GM21737 (cell line): ENCODE data around the gene DNAH10.

ENCODE experiments used
- ATAC-seq: cut with Tn5 transposase; IDR thresholded peaks from one replicate; pipeline ENCODE4 v1.9.1; 2021; ENCODE audit warnings: mild to moderate bottlenecking, moderate library complexity; ENCODE audit not compliant: unreplicated experiment

The DNAH10 gene, protein sequence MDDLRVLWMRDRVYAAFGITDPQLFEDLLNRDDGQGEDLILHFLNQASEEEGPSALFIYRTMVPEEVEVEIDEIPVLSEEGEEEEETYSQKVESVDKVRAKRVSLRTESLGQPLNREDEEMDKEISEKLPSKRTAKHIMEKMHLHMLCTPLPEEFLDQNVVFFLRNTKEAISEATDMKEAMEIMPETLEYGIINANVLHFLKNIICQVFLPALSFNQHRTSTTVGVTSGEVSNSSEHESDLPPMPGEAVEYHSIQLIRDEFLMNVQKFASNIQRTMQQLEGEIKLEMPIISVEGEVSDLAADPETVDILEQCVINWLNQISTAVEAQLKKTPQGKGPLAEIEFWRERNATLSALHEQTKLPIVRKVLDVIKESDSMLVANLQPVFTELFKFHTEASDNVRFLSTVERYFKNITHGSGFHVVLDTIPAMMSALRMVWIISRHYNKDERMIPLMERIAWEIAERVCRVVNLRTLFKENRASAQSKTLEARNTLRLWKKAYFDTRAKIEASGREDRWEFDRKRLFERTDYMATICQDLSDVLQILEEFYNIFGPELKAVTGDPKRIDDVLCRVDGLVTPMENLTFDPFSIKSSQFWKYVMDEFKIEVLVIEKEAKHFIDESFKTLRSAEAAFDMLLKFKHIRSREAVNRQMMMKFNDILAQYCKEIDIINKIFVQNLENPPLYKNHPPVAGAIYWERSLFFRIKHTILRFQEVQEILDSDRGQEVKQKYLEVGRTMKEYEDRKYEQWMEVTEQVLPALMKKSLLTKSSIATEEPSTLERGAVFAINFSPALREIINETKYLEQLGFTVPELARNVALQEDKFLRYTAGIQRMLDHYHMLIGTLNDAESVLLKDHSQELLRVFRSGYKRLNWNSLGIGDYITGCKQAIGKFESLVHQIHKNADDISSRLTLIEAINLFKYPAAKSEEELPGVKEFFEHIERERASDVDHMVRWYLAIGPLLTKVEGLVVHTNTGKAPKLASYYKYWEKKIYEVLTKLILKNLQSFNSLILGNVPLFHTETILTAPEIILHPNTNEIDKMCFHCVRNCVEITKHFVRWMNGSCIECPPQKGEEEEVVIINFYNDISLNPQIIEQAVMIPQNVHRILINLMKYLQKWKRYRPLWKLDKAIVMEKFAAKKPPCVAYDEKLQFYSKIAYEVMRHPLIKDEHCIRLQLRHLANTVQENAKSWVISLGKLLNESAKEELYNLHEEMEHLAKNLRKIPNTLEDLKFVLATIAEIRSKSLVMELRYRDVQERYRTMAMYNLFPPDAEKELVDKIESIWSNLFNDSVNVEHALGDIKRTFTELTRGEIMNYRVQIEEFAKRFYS (N-terminal part only)

DNA sequence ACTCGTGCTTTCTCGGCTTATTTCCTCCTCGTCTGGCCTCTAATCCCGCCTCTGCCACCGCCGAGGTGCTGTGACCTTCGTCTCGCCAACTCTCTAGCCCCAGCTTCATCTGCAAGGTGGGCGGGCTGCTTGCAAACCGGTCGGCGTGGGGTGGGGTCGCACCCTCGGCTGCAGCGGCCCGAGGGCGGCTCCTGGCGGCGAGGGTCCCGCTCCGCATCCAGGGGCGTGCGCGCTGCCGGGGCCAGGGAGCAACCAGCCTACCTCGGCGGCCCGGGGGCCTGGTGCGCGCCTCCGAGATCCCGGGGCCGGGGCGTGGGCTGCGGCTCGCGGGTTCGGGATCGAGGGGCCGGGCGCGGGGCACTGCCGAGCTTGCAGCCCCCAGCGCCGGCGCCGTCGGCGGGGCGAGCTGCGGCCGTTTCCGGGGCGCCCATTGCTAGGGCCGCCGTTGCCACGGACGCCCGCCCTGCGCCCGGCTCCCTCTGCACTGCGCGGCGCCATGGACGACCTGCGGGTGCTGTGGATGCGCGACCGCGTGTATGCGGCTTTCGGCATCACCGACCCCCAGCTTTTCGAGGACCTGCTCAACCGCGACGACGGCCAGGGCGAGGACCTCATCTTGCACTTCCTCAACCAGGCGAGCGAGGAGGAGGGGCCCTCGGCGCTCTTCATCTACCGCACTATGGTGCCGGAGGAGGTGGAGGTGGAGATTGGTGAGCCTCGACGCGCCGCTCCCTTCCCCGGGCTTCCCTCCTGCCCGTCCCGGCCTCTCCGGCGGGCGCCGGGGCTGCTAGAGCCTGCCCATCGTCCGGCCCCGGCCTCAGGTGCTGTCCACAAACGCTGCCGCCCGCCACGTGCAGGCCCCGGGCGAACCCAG, at the start of gene DNAH10:
TSS of gene DNAH10 (plus strand) at position 461 of the 874 bp plus-strand sequence. CDS start at position 497, 36 bp downstream.
- ATAC-seq = peak; percentile 68

DNA sequence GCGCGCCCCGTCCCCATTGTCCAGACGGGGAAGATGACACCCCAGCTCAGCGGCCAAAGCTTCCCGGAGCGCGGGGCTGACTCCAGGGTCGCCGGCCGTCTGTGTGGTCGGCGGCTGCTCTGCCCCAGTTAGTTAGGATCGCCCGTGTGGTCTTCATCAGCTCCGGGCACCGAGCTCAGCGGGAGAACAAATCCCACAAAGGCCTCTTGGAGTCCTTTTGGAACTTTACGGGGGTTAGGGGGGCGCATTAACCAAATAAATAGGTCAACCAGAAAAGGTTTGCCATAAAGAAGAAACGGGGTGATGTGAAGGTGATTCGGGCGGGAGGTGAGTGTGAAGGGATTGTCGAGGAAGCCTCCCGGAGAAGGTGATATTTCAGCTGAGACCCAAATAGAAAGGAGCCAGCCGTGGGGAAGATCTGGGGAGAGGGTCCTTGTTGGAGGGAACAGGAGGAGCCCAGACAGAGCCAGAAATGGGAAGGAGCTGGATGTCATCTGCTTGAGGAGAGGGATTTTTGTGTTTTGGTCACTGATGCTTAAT, 49.3 kb upstream of the DNAH10 start:
- no peak for ATAC-seq

DNA sequence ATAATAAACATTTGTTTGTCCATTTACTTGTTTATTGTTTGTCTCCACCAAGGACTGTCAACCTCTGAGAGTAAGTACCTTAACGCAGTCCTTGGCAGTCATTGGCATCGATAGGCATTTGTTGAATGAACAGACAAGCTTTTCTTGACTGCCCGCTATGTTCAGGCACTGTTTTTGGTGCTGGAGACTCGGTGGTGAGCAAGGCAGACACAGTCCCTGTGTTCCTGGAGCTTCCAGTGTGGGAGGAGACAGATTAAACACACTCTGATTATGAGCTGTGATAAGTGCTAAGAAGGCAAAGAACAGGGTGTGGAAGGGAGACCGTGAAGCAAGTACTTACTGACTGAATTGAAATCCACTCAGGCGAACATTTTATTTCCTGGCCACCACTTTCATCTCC, 48.7 kb upstream of the DNAH10 start:
- no peak for ATAC-seq

DNA sequence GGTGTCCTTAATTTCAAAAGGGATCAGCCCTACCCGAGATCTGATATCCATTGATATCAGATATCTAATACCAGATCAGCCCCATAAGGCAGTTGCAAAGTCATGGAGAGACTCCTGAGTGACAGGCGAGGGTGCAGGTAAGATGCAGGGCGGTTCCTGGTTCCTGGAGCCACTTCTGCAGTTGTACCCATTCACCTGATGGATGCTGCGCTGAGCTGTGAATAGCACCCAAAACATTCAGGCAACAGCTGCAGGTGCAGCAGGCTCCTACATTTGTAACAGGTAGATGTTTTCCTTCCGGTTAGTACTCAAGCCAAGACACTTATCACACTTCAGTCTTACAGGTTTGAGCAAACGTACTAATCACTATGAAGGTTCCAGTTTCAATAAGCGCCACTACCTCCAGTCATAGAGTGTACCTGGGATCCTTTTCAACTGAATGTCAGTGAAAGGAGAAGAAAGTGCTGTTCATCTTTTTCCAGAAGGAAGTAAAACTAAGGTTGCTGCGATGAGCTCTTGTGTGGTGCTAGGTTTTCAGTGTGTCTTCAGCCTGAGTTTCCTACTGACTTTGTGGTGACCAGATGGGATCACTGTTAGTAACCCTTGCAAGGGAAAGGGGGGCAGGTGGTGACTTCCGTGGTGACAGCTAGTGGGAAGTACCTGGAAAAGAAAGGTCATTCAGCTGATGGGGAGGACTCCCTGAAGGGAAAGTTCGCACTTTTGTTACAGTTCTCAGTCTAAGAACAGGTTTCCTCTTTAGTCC, 48.1 kb upstream of the DNAH10 start:
- ATAC-seq = no peak

DNA sequence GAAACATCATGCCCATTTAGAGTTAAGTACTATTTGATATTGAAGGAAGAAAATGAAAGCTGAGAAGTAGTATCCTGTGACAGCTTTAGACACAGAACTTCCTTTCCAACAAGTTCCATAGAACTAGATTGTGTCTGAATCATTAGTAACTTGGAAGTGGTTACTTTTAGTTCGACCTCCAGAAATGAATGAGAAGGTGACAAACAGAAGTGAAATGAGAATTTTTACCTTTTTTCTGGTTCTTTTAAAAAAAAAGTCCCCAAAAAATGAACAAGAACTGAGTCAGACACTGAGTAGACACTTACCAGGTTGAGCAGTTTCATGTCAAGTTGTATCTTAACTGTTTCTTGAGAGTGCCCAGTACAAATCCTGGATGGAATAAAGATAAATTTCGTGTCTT, 46.9 kb upstream of the DNAH10 start:
- ATAC-seq = no peak

DNA sequence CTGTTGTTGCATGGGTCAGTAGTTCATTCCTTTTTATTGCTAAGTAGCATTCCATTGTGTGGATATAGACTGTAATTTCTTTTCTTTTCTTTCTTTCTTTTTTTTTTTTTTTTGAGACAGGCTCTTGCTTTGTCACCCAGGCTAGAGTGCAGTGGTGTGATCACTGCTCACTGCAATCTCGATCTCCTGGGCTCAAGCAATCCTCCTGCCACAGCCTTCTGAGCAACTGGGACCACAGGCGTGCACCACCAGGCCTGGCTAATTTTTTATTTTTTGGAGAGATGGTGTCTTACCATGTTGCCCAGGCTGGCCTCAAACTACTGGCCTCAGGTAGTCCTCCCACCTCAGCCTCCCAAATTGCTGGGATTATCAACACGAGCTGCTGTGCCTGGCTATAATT, 44.8 kb upstream of the DNAH10 start:
- no peak for ATAC-seq

DNA sequence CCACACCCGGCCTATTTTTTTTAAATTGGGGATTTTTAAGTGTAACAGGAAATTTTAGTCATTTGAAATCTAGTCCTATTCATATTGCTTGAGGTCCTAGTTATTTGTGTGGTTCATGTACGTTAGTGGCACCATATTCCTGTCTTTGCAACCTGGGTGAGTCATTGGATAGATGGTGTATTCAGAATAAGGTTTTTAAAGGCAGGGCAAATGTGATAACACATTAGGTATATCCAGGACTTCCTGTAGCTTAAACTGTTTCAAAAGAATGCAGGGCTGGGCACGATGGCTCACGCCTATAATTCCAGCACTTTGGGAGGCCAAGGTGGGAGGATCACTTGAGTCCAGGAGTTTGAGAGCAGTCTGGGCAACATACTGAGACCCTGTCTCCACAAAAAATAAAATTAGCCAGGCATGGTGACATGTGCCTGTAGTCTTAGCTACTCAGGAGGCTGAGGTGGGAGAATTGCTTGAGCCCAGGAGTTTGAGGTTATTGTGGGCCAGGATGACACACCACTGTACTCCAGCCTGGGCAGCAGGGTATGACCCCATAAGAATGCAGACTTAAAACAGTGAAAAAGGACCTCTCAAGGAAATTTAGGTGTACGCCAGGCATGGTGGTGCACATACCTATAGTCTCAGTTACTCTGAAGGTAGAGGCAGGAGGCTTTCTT, 41.8 kb upstream of the DNAH10 start:
- ATAC-seq = no peak

DNA sequence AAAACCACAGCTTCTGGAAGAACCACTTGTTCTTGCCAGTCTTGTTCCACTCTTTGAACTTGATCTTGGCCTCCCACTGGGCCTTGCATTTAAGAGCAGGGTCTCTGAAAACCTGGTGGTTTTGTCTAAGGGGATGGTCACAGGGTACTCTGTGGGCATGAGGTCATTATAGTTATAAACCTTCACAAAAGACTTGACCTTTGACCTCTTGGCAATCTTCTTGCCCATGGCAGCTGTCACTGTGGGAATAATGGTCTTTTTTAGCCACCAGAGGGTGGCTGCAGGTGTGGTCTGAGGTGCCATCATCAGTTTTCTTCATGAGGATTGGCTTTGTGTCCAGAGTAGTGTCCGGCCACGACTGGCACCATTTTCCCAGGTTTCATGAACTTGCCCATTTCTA, 40.9 kb upstream of the DNAH10 start:
- no peak for ATAC-seq

DNA sequence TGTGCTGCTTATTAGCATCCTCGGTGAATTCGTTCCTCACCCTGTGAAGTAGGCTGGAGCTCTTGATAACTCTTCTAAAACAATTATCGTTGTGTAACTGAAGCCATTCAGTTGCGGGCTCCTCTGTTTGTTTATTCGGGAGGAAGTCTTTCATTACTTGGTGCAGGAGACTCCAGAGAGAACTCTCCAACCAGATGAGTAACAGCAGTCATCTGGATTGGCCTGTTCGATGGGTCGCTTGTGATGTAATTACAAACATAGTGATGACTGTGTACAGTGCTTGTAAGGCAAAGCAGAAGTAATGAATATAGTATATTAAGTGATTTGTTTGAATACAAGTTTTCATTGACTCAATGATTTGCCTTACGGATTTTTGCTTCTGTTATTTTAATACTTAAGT, 39.1 kb upstream of the DNAH10 start:
- ATAC-seq = no peak

DNA sequence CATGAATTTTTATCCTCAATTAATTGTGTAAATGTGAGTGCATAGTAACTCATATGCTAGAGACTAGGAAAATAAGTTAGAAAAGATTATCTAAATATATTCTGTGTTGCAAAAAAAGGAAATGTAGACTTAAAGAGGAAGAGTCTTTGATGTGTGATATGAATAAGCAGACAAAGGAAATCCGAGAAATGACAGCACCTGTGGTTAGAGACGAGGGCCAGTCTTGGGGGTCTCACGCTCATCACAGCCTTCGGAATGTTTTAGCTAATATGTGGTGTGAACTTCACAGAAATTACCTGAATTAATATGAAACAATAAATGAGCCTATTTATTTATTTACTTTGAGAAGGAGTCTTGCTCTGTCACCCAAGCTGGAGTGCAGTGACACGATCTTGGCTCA, 38.3 kb upstream of the DNAH10 start:
- no peak for ATAC-seq

DNA sequence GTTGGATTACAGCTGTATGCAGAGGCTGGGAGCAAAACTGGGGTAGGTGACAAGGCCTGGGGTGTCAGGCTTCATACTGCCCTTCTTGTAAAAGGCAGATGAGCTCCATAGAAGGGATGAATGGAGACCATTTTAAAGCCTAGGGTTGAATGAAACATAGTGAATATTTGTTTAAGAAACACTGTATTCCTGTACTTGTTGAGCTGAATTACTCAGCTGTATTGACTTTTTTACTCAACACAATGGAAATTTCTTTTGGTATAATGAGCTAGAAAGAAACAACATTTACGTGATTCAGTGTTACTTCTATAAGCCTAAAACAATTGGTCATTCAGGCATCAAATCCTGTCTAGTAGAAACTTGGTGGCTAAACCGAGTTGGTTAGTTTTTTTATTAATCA, 35.9 kb upstream of the DNAH10 start:
- ATAC-seq = no peak

DNA sequence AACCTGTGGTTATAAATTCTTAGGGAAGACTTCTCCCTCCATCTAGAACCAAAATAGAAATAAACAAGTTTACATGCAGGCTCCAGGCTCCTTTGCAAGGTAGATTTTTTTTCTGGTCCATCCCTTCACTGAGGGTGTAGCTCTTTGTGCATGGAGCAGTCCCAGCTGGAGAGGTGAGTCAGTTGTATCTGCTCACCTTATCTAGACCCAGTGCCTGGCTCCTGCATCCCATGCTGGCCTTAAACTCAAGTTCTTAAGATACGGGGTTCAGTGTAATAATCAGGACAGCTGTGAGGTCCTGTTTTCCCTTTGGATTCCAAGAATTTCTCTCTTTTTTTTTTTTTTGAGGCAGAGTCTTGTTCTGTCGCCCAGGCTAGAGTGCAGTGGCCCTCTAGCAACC, 35.1 kb upstream of the DNAH10 start:
- no peak for ATAC-seq

DNA sequence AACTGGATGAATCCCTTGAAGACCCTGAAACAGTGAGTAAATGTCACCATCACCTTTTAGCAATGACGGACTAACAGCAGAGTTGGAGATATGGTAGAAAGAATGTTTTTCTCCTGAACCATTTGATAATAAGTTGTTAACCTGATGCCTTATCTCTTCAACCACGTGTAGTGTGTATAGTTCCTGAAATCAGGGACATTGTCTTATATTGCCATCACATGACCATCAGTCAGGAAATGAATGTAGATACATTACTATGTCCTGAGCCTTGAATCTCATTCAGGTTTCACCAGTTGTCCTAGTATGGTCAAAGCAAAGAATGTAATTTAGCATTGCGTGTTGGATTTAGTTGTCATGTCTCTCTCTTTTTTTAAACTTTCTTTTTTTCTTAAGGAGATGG, 34.2 kb upstream of the DNAH10 start:
- no peak for ATAC-seq

DNA sequence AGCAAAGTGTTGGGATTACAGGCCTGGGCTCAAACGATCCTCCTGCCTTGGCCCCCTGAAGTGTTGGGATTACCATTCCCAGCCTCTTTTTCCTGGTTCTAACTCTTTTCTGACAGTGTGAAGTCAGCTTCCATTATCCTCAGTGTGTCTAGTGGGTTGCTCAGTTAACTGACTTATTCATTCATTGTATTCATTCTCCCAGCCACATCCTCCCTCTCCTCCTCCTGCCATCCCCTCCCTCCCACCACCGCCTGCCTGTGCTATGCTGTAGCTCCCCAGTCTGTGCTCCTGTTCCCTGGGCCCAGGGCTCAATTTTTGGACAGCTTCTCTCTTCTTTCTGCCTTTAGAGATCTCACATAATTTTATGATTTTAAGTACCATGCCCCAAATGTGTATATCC, 30.5 kb upstream of the DNAH10 start:
- no peak for ATAC-seq

DNA sequence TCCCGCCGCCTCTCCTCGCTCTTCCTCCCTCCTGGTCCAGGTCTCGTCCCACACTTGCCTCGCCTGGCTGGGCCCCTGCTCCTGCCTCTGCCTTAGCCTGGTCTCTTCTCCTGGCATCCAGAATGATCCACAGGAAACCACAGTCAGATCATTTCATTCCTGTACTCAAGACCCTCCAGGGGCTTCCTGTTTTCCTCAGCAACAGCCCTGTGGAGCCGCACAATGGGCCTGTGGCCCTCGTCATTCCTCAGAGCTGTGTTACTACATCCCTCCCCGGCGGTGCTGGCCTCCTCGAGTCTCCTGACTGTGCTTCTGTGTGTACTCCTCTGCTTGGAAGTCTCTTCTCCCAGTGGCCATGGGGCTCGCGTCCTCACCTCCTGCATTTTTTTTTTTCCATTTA, 29.9 kb upstream of the DNAH10 start:
- ATAC-seq = no peak

DNA sequence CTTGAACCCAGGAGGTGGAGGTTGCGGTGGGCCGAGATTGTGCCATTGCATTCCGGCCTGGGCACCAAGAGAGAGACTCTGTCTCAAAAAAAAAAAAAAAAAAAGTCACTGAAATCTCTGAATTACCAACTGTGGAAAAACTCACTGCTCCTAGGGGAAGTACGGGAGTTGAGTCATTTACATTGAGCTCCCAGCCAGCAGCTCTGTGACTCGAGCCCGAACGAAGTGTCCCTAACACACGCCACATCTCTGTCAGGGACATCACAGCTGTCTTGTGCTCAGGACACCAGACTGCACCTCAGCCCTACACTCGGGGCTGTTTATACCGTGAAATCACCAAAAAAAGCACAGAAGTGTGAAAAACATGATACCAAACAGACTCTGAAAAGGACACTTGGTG, 28.9 kb upstream of the DNAH10 start:
- ATAC-seq = no peak

DNA sequence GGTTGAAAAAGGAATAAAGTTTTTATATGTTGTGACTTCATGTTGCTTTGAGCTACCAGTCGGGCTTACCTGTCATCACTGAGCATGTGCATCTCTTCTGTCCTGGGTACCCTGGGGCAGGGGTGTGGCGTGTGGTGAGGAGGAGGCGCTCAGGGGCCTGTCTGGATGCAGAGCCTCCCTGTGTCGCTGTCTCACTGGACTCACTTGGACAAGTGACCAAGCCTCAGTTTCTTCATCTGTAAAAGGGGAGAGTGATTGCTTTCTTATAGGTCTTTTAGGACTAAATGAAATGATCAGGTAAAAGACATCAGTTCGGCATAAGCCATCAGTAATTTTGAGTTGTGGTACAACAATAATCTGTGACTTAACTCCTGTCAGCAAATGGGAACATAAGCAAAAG, 27.8 kb upstream of the DNAH10 start:
- no peak for ATAC-seq

DNA sequence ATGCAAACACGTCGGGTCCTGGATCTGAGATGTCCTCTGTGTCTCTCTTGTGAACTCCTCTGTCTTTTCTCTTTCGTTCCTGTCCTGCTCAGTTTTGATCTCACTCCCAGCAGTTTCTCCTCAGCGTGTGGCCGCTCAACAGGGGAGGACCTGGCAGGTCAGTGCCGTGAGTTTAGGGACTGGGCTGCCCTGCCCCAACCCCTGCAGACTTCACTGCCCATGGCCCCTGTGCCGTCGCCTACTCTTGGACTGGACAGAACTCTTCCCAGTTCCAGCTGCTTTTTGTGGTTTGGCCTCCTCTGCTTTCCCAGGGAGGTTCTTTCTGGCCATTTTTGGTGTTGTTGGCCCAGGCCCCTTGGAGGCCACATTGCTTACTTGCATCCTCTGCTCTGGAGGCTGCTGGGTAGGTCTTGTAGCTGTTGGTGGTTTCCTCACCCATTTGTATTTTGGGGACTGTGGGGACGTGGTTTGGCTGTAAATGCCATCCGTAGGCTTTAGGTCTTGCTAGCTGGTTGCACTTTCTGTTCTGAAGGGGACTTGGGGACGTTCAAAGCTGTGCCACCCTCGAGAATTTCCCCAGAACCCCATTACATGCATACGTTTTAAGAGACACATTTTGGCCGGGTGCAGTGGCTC, 20.0 kb upstream of the DNAH10 start:
- no peak for ATAC-seq
